ENCODE data around the gene KCNJ16. TPM values are rescaled to one million over a fixed set of nuclear protein-coding genes. Genes with fewer than 3 reads are reported as not detected.

The KCNJ16 gene
- total RNA-seq, 2 experiments from 2014 or later: not detected

GRCh38 chr17:70078549-70078948 is 3.5 kb downstream of the KCNJ16 start:
- H3K27me3 Mint-ChIP-seq: no peaks in the 10 kb centered on the region
- no peaks in the 10 kb centered on the region for H3K27me3 ChIP-seq (ENCODE audit: control insufficient read depth in 1 of 2, insufficient read depth in 2 of 2, low read length in 2 of 2)
- H3K27ac Mint-ChIP-seq: no peak overlapping the region
- DNase-seq (no peak), ATAC-seq (ENCODE audit: poor library complexity) (no peak)
- H3K4me1 Mint-ChIP-seq (ENCODE audit: low read depth): no peaks in the 10 kb centered on the region
- no peaks in the 10 kb centered on the region for H3K9me3 Mint-ChIP-seq
- ChIA-PET CTCF (no interaction called here), POLR2A (no interaction called here)
- H3K4me3 Mint-ChIP-seq: no peak overlapping the region
- H3K9me3 ChIP-seq (ENCODE audit: control insufficient read depth in 1 of 2, insufficient read depth in 1 of 2, low read length in 2 of 2): no peaks in the 10 kb centered on the region
- H3K4me3 ChIP-seq (ENCODE audit: low read length): no peak overlapping the region
- no peaks in the 10 kb centered on the region for H3K36me3 ChIP-seq (ENCODE audit: insufficient read depth, low read length)
- intact Hi-C loops (cut with DNase I, micrococcal nuclease): loop anchor here in 1 of 2 experiments (10.0 kb wide), 1 partner anchor 64 kb away; no protein-coding TSS in a partner anchor
- TF ChIP-seq CTCF (IDR thresholded peaks at IDR 0.05): no peak
- H3K36me3 Mint-ChIP-seq (ENCODE audit: low read depth): no peaks in the 10 kb centered on the region
- H3K27ac ChIP-seq (ENCODE audit: low read depth in 1 of 2, low read length in 2 of 2): no peak overlapping the region
- no peaks in the 10 kb centered on the region for H3K4me1 ChIP-seq (ENCODE audit: insufficient read depth, low read length)

GRCh38 chr17:70078994-70079531 is 4.0 kb downstream of the KCNJ16 start:
- POLR2A ChIA-PET: no interaction called here

GRCh38 chr17:70080541-70081347 is 5.7 kb downstream of the KCNJ16 start:
- Mint-ChIP-seq H3K4me3 (no peak overlapping the region), H3K9me3 (no peaks in the 10 kb centered on the region), H3K27ac (no peak overlapping the region), H3K4me1 (ENCODE audit: low read depth) (no peaks in the 10 kb centered on the region), H3K27me3 (no peaks in the 10 kb centered on the region), H3K36me3 (ENCODE audit: low read depth) (no peaks in the 10 kb centered on the region)
- Histone ChIP-seq H3K9me3 (ENCODE audit: control insufficient read depth in 1 of 2, insufficient read depth in 1 of 2, low read length in 2 of 2) (no peaks in the 10 kb centered on the region), H3K27ac (ENCODE audit: low read depth in 1 of 2, low read length in 2 of 2) (no peak overlapping the region), H3K27me3 (ENCODE audit: control insufficient read depth in 1 of 2, insufficient read depth in 2 of 2, low read length in 2 of 2) (no peaks in the 10 kb centered on the region), H3K4me1 (ENCODE audit: insufficient read depth, low read length) (no peaks in the 10 kb centered on the region), H3K4me3 (ENCODE audit: low read length) (no peak overlapping the region), H3K36me3 (ENCODE audit: insufficient read depth, low read length) (no peaks in the 10 kb centered on the region)
- DNase-seq (no peak), ATAC-seq (ENCODE audit: poor library complexity) (no peak)
- ChIA-PET CTCF (no interaction called here), POLR2A (no interaction called here)
- intact Hi-C loops (cut with DNase I, micrococcal nuclease): no loop called here
- no peak for TF ChIP-seq CTCF (IDR thresholded peaks at IDR 0.05)

More at GRCh38 chr17:70078994-70079531, 4.0 kb downstream of the KCNJ16 start:
- no peak overlapping the region for H3K27ac ChIP-seq (ENCODE audit: low read depth in 1 of 2, low read length in 2 of 2)
- H3K4me1 ChIP-seq (ENCODE audit: insufficient read depth, low read length): no peaks in the 10 kb centered on the region
- TF ChIP-seq CTCF (IDR thresholded peaks at IDR 0.05): no peak
- H3K9me3 ChIP-seq (ENCODE audit: control insufficient read depth in 1 of 2, insufficient read depth in 1 of 2, low read length in 2 of 2): no peaks in the 10 kb centered on the region
- no peaks in the 10 kb centered on the region for H3K4me1 Mint-ChIP-seq (ENCODE audit: low read depth)
- CTCF ChIA-PET: no interaction called here
- H3K27me3 Mint-ChIP-seq: no peaks in the 10 kb centered on the region
- no peaks in the 10 kb centered on the region for H3K27me3 ChIP-seq (ENCODE audit: control insufficient read depth in 1 of 2, insufficient read depth in 2 of 2, low read length in 2 of 2)
- DNase-seq (no peak), ATAC-seq (ENCODE audit: poor library complexity) (no peak)
- intact Hi-C loops (cut with DNase I, micrococcal nuclease): loop anchor here in 1 of 2 experiments (10.0 kb wide), 1 partner anchor 64 kb away; no protein-coding TSS in a partner anchor
- H3K4me3 ChIP-seq (ENCODE audit: low read length): no peak overlapping the region
- H3K4me3 Mint-ChIP-seq: no peak overlapping the region
- H3K27ac Mint-ChIP-seq: no peak overlapping the region
- H3K36me3 ChIP-seq (ENCODE audit: insufficient read depth, low read length): no peaks in the 10 kb centered on the region
- no peaks in the 10 kb centered on the region for H3K9me3 Mint-ChIP-seq
- H3K36me3 Mint-ChIP-seq (ENCODE audit: low read depth): no peaks in the 10 kb centered on the region

All from CD4-positive, alpha-beta T cell (primary cell).